IMR-90 (cell line): ENCODE data around the gene EVL.

Source experiments
- CEBPB ChIP-seq: IDR thresholded peaks from 2 replicates; pipeline ENCODE4 v1.6.1; 2012; ENCODE audit warnings: low read depth, low read length, improper control_type of control experiment
- CHD1 ChIP-seq: IDR thresholded peaks from 2 replicates; pipeline ENCODE4 v1.6.1; 2012; ENCODE audit warnings: low read depth, low read length, improper control_type of control experiment
- CTCF ChIP-seq: conservative IDR thresholded peaks from 2 replicates; pipeline ENCODE4 v1.5.1; 2012; ENCODE audit warnings: mild to moderate bottlenecking, low read depth, low read length, improper control_type of control experiment
- FOS ChIP-seq: fragments of 150-350 bp; IDR thresholded peaks from 2 replicates; pipeline ENCODE4 v1.6.1; 2016; ENCODE audit warnings: low read depth, low read length
- MAFK ChIP-seq: IDR thresholded peaks from 2 replicates; pipeline ENCODE4 v1.6.1; 2012; ENCODE audit warnings: low read depth, low read length, improper control_type of control experiment
- MAZ ChIP-seq: IDR thresholded peaks from 2 replicates; pipeline ENCODE4 v1.6.1; 2012; ENCODE audit warnings: low read depth, mild to moderate bottlenecking, low read length, improper control_type of control experiment, moderate library complexity, borderline replicate concordance
- POLR2A ChIP-seq: IDR thresholded peaks from 2 replicates; pipeline ENCODE4 v1.6.1; 2012; ENCODE audit warnings: mild to moderate bottlenecking, low read depth, low read length
- RAD21 ChIP-seq: IDR thresholded peaks from 2 replicates; pipeline ENCODE4 v1.6.1; 2012; ENCODE audit warnings: low read length, improper control_type of control experiment
- RFX5 ChIP-seq: IDR thresholded peaks from 2 replicates; pipeline ENCODE4 v1.8.0; 2012; ENCODE audit warnings: low read depth, mild to moderate bottlenecking, low read length, moderate library complexity
- SMC3 ChIP-seq: fragments of 150-350 bp; IDR thresholded peaks from 2 replicates; pipeline ENCODE4 v1.6.1; 2016; ENCODE audit warnings: low read depth, mild to moderate bottlenecking, antibody characterized with exemption, low read length, moderate library complexity
- TF ChIP-seq, protein P1 (sequence below): fragments of 150-350 bp; IDR thresholded peaks from 2 replicates; pipeline ENCODE4 v1.6.1; 2016; ENCODE audit warnings: low read depth, mild to moderate bottlenecking, low read length, moderate library complexity, borderline replicate concordance
- TF ChIP-seq, protein P2 (sequence below): fragments of 150-350 bp; IDR thresholded peaks from 2 replicates; pipeline ENCODE4 v1.6.1; 2017; ENCODE audit warnings: mild to moderate bottlenecking, antibody characterized with exemption, low read length, low read depth

GRCh38 chr14:100104006-100104352 is 38.8 kb downstream of the EVL start:
- TF ChIP-seq CHD1, result no peak
- no peak for TF ChIP-seq POLR2A
- TF ChIP-seq CTCF, result no peak
- no peak for TF ChIP-seq RFX5
- TF ChIP-seq RAD21, result no peak
- TF ChIP-seq FOS, result no peak
- TF ChIP-seq MAZ, result no peak
- TF ChIP-seq, protein P1, sequence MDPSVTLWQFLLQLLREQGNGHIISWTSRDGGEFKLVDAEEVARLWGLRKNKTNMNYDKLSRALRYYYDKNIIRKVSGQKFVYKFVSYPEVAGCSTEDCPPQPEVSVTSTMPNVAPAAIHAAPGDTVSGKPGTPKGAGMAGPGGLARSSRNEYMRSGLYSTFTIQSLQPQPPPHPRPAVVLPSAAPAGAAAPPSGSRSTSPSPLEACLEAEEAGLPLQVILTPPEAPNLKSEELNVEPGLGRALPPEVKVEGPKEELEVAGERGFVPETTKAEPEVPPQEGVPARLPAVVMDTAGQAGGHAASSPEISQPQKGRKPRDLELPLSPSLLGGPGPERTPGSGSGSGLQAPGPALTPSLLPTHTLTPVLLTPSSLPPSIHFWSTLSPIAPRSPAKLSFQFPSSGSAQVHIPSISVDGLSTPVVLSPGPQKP, result no peak
- TF ChIP-seq CEBPB, result no peak
- no peak for TF ChIP-seq SMC3
- TF ChIP-seq, protein P2, sequence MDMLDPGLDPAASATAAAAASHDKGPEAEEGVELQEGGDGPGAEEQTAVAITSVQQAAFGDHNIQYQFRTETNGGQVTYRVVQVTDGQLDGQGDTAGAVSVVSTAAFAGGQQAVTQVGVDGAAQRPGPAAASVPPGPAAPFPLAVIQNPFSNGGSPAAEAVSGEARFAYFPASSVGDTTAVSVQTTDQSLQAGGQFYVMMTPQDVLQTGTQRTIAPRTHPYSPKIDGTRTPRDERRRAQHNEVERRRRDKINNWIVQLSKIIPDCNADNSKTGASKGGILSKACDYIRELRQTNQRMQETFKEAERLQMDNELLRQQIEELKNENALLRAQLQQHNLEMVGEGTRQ, result no peak
- TF ChIP-seq MAFK, result no peak
